Measurements from ENCODE around the gene DLEC1. TPM values are rescaled to one million over a fixed set of nuclear protein-coding genes. Genes with fewer than 3 reads are reported as not detected.

The DLEC1 gene
- total and polyA plus RNA-seq, 2 of the 4 experiments (the other 2 are of a cell fraction), result 0.03 TPM; not detected in 1

DNA sequence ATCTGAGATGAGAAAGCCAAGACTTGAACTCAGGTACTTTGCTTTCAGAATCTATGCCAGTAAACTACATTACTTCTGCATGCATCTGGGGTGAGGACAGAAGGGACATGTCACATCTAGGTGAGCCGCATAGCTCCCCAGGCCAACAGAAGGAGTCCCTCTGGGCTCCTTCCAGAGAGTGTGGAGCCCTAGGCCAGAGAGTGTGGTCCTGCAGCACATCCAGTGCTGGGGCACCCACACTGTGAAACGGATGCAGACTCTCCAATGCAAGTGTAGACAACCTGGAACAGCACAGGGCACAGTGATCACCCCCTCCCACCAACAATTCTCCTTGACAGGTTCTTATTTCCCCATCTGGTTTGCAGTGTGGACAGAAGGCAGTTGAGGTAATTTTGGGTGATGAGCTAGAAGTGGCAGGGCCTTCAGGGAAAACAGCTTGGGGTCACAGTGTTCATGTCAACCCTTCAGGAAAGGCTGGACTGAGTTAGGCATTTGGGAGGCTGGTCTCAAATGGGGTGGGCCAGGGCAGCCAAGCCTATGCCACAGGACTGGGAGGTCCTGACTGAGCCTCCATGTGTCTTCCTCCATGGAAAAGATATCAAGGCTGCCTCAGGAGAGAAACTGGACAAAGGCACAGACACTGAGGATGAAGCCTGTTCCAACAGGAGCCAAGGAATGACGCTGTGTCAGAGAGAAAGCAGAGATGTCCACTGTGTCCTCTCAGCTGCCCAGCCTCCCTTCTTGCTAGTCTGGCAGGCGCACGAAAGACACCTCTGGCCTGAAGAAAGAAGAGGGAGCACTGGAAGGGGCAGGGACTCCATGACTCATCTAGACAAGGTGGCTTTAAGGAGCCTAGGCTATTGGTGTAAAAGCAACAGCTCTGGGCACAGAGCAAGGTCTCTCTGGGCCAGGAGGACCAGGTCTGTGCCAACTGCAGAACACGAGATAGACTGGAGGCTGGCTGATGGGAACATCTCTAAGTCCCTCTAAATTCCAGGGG lies 11.2 kb upstream of the DLEC1 start (continued):
- TF ChIP-seq, protein P1, sequence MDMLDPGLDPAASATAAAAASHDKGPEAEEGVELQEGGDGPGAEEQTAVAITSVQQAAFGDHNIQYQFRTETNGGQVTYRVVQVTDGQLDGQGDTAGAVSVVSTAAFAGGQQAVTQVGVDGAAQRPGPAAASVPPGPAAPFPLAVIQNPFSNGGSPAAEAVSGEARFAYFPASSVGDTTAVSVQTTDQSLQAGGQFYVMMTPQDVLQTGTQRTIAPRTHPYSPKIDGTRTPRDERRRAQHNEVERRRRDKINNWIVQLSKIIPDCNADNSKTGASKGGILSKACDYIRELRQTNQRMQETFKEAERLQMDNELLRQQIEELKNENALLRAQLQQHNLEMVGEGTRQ (IDR thresholded peaks at IDR 0.05; ENCODE audit: low read depth, low read length), result no peak
- TF ChIP-seq POLR2A (IDR thresholded peaks at IDR 0.05; ENCODE audit: low read depth, low read length) (no peak), CEBPB (IDR thresholded peaks at IDR 0.05; ENCODE audit: low read depth, low read length) (no peak)
